GM18870 (cell line): ENCODE results near the gene DAB2.
"Not testable (repeated sequence)": the region's sequence is repeated elsewhere in the genome, so short reads cannot be mapped to it uniquely, and the experiment has no call there.

Experiments
- ATAC-seq: cut with Tn5 transposase; IDR thresholded peaks from one replicate; pipeline ENCODE4 v1.9.1; 2021; ENCODE audit warnings: moderate library complexity; ENCODE audit not compliant: unreplicated experiment

The DAB2 gene

GRCh38 chr5:39422728-39423285, 2.0 kb downstream of the DAB2 start:
- no peak for ATAC-seq

- ATAC-seq: no peak
These were observed 2.7 kb downstream of the DAB2 start for GRCh38 chr5:39422036-39422606.

GRCh38 chr5:39420482-39421145, 4.2 kb downstream of the DAB2 start:
- no peak for ATAC-seq

GRCh38 chr5:39419796-39420195, 5.0 kb downstream of the DAB2 start:
- ATAC-seq: no peak

- no peak for ATAC-seq
These were observed 6.8 kb downstream of the DAB2 start for GRCh38 chr5:39417979-39418378.

GRCh38 chr5:39415201-39415600, 9.6 kb downstream of the DAB2 start:
- ATAC-seq: no peak

GRCh38 chr5:39414426-39414825, 10.4 kb downstream of the DAB2 start:
- ATAC-seq: no peak

- no peak for ATAC-seq
These were observed 11.0 kb downstream of the DAB2 start for GRCh38 chr5:39413771-39414170.

GRCh38 chr5:39412721-39413394, 11.9 kb downstream of the DAB2 start:
- no peak for ATAC-seq

GRCh38 chr5:39411985-39412384, 12.8 kb downstream of the DAB2 start:
- ATAC-seq: no peak

- no peak for ATAC-seq
These were observed 13.7 kb downstream of the DAB2 start for GRCh38 chr5:39411061-39411460.

- no peak for ATAC-seq
These were observed 15.7 kb downstream of the DAB2 start for GRCh38 chr5:39409033-39409432.

- ATAC-seq: no peak
These were observed 19.5 kb downstream of the DAB2 start for GRCh38 chr5:39405083-39405843.

GRCh38 chr5:39403761-39404160, 21.0 kb downstream of the DAB2 start:
- not testable (repeated sequence) for ATAC-seq

- ATAC-seq: not testable (repeated sequence)
These were observed 22.6 kb downstream of the DAB2 start for GRCh38 chr5:39402140-39402539.

- no peak for ATAC-seq
These were observed 23.8 kb downstream of the DAB2 start for GRCh38 chr5:39400713-39401578.

GRCh38 chr5:39399135-39400036, 25.4 kb downstream of the DAB2 start:
- no peak for ATAC-seq

GRCh38 chr5:39396843-39397242, 27.9 kb downstream of the DAB2 start:
- ATAC-seq: no peak

- no peak for ATAC-seq
These were observed 29.3 kb downstream of the DAB2 start for GRCh38 chr5:39395521-39395920.
